Daoy (cell line): ENCODE data around the gene STX1A. TPM values are rescaled to one million over a fixed set of nuclear protein-coding genes. Genes with fewer than 3 reads are reported as not detected.

Source experiments
- DNase-seq: peaks from one replicate; pipeline ENCODE4 v3.0.0-alpha.2; 2015; ENCODE audit warnings: low read depth
- total RNA-seq: library from RNA; depleted of rRNA; stranded (reverse); fragments of >200 nt; shearing (Covaris generic); gene quantifications from 2 replicates; pipeline ENCODE4 v1.2.3, GENCODE V29; 2014; rRNA removed

The STX1A gene
- 65.7 and 133 TPM in 2 replicates for total RNA-seq

- DNase-seq: peak; percentile 94
Measured at GRCh38 chr7:73718905-73719805, at the start of gene STX1A. Gene STX1A, minus strand, starts transcription at chr7:73719669. Its CDS starts 38 bp downstream, at chr7:73719631.

- no peak for DNase-seq
Measured at GRCh38 chr7:73768641-73769480, 49.4 kb upstream of the STX1A start.

GRCh38 chr7:73766556-73767229 is 47.2 kb upstream of the STX1A start:
- no peak for DNase-seq

GRCh38 chr7:73762659-73762999 is 43.2 kb upstream of the STX1A start:
- DNase-seq: no peak

- no peak for DNase-seq
Measured at GRCh38 chr7:73761854-73762658, 42.6 kb upstream of the STX1A start.

- DNase-seq: no peak
Measured at GRCh38 chr7:73758581-73759138, 39.2 kb upstream of the STX1A start.

GRCh38 chr7:73749931-73750776 is 30.7 kb upstream of the STX1A start:
- no peak for DNase-seq

GRCh38 chr7:73746378-73746777 is 26.9 kb upstream of the STX1A start:
- no peak for DNase-seq

GRCh38 chr7:73742753-73743641 is 23.5 kb upstream of the STX1A start:
- peak; percentile 53 for DNase-seq

GRCh38 chr7:73742338-73742752 is 22.9 kb upstream of the STX1A start:
- no peak for DNase-seq

GRCh38 chr7:73741600-73741999 is 22.1 kb upstream of the STX1A start:
- no peak for DNase-seq

GRCh38 chr7:73740771-73741170 is 21.3 kb upstream of the STX1A start:
- DNase-seq: no peak

- DNase-seq: no peak
Measured at GRCh38 chr7:73740212-73740611, 20.7 kb upstream of the STX1A start.

- no peak for DNase-seq
Measured at GRCh38 chr7:73739387-73739767, 19.9 kb upstream of the STX1A start.

- DNase-seq: peak; percentile 99
Measured at GRCh38 chr7:73738612-73739386, 19.3 kb upstream of the STX1A start, which contains the start of gene ABHD11. Gene ABHD11, minus strand, starts transcription at chr7:73738802. Its CDS starts 32 bp downstream, at chr7:73738770.

GRCh38 chr7:73738220-73738611 is 18.7 kb upstream of the STX1A start:
- peak; percentile 80 for DNase-seq

GRCh38 chr7:73737491-73738219 is 18.2 kb upstream of the STX1A start:
- DNase-seq: no peak
